SK-N-SH treated with all-trans-retinoic acid at 6 μM for 48 hours (cell line): ENCODE data around the gene ENO4.

ENCODE experiments used
- ARNTL ChIP-seq: fragments of 450-650 bp; formaldehyde crosslinking; IDR thresholded peaks from 2 replicates; pipeline ENCODE4 v1.5.0; 2020; ENCODE audit warnings: low read depth, mild to moderate bottlenecking, moderate library complexity, borderline replicate concordance
- BACH2 ChIP-seq: fragments of 250-450 bp; sonication (Bioruptor Pico); IDR thresholded peaks from 2 replicates; pipeline ENCODE4 v1.9.0; 2021; ENCODE audit warnings: mild to moderate bottlenecking, borderline replicate concordance
- ESRRG ChIP-seq: fragments of 250-450 bp; sonication (Bioruptor Pico); IDR thresholded peaks from 2 replicates; pipeline ENCODE4 v1.6.1; 2021; ENCODE audit warnings: mild to moderate bottlenecking
- OSR1 ChIP-seq: fragments of 250-450 bp; sonication (Bioruptor Pico); IDR thresholded peaks from 2 replicates; pipeline ENCODE4 v1.8.0; 2022; ENCODE audit warnings: moderate library complexity, mild to moderate bottlenecking, inconsistent platforms
- PPARA ChIP-seq: fragments of 250-450 bp; sonication (Bioruptor Pico); IDR thresholded peaks from 2 replicates; pipeline ENCODE4 v1.5.0; 2020; ENCODE audit warnings: mild to moderate bottlenecking, borderline replicate concordance
- RARB ChIP-seq: fragments of 250-450 bp; sonication (Bioruptor Pico); IDR thresholded peaks from 2 replicates; pipeline ENCODE4 v1.8.0; 2021; ENCODE audit warnings: mild to moderate bottlenecking, moderate library complexity
- TCF4 ChIP-seq: fragments of 250-450 bp; sonication (Bioruptor Pico); IDR thresholded peaks from 2 replicates; pipeline ENCODE4 v1.8.0; 2021; ENCODE audit warnings: mild to moderate bottlenecking, moderate library complexity, borderline replicate concordance
- TOX ChIP-seq: fragments of 250-450 bp; sonication (Bioruptor Pico); IDR thresholded peaks from 2 replicates; pipeline ENCODE4 v1.8.0; 2021; ENCODE audit warnings: mild to moderate bottlenecking, moderate library complexity, borderline replicate concordance
- ZFP3 ChIP-seq: fragments of 250-450 bp; sonication (Bioruptor Pico); IDR thresholded peaks from 2 replicates; pipeline ENCODE4 v1.5.0; 2020; ENCODE audit warnings: mild to moderate bottlenecking, moderate library complexity
- ZFP30 ChIP-seq: fragments of 450-650 bp; formaldehyde crosslinking; IDR thresholded peaks from 2 replicates; pipeline ENCODE4 v1.5.0; 2022; ENCODE audit warnings: mild to moderate bottlenecking, moderate library complexity
- ZNF70 ChIP-seq: fragments of 450-650 bp; formaldehyde crosslinking; IDR thresholded peaks from 2 replicates; pipeline ENCODE4 v1.5.0; 2020; ENCODE audit warnings: mild to moderate bottlenecking, moderate library complexity
- TF ChIP-seq, protein P1 (sequence below): fragments of 250-450 bp; sonication (Bioruptor Pico); IDR thresholded peaks from 2 replicates; pipeline ENCODE4 v1.8.0; 2021; ENCODE audit warnings: low read depth, mild to moderate bottlenecking, moderate library complexity, borderline replicate concordance
- TF ChIP-seq, protein P2 (sequence below): fragments of 250-450 bp; sonication (Bioruptor Pico); IDR thresholded peaks from 2 replicates; pipeline ENCODE4 v1.5.1; 2020; ENCODE audit warnings: low read depth, mild to moderate bottlenecking, moderate library complexity
- TF ChIP-seq, protein P3 (sequence below): fragments of 250-450 bp; sonication (Bioruptor Pico); IDR thresholded peaks from 2 replicates; pipeline ENCODE4 v1.8.0; 2020; ENCODE audit warnings: mild to moderate bottlenecking, moderate library complexity, borderline replicate concordance

DNA sequence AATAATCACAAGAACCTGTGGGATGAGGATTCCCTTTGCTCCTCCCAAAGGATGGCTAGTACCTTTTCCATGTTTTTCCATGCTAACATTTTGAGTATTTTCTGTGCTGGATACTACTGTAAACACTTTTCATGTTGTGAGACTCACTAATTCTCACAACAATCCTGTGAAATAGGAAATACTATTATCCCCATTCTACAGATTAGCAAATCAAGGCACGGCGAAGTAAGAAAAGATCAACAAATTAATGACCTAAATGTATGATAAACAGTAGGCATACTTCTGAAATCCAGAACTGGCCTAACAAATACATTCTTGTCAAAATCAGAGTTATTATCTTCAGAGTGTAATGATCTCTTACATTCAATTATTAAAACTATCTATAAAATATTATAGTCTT is 69.3 kb downstream of the ENO4 start:
- TF ChIP-seq, protein P1, sequence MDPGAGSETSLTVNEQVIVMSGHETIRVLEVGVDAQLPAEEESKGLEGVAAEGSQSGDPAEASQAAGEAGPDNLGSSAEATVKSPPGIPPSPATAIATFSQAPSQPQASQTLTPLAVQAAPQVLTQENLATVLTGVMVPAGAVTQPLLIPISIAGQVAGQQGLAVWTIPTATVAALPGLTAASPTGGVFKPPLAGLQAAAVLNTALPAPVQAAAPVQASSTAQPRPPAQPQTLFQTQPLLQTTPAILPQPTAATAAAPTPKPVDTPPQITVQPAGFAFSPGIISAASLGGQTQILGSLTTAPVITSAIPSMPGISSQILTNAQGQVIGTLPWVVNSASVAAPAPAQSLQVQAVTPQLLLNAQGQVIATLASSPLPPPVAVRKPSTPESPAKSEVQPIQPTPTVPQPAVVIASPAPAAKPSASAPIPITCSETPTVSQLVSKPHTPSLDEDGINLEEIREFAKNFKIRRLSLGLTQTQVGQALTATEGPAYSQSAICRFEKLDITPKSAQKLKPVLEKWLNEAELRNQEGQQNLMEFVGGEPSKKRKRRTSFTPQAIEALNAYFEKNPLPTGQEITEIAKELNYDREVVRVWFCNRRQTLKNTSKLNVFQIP (CRISPR knock-in tag) = no peak
- TF ChIP-seq ZFP30 (CRISPR knock-in tag) (no peak), RARB (no peak), BACH2 (CRISPR knock-in tag) (no peak), ESRRG (no peak), ZFP3 (no peak), ARNTL (CRISPR knock-in tag) (no peak), PPARA (no peak), ZNF70 (CRISPR knock-in tag) (no peak), TOX (CRISPR knock-in tag) (no peak), TCF4 (CRISPR knock-in tag) (no peak), OSR1 (CRISPR knock-in tag) (no peak)
- TF ChIP-seq, protein P2, sequence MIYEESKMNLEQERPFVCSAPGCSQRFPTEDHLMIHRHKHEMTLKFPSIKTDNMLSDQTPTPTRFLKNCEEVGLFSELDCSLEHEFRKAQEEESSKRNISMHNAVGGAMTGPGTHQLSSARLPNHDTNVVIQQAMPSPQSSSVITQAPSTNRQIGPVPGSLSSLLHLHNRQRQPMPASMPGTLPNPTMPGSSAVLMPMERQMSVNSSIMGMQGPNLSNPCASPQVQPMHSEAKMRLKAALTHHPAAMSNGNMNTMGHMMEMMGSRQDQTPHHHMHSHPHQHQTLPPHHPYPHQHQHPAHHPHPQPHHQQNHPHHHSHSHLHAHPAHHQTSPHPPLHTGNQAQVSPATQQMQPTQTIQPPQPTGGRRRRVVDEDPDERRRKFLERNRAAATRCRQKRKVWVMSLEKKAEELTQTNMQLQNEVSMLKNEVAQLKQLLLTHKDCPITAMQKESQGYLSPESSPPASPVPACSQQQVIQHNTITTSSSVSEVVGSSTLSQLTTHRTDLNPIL (CRISPR knock-in tag) = no peak
- TF ChIP-seq, protein P3, sequence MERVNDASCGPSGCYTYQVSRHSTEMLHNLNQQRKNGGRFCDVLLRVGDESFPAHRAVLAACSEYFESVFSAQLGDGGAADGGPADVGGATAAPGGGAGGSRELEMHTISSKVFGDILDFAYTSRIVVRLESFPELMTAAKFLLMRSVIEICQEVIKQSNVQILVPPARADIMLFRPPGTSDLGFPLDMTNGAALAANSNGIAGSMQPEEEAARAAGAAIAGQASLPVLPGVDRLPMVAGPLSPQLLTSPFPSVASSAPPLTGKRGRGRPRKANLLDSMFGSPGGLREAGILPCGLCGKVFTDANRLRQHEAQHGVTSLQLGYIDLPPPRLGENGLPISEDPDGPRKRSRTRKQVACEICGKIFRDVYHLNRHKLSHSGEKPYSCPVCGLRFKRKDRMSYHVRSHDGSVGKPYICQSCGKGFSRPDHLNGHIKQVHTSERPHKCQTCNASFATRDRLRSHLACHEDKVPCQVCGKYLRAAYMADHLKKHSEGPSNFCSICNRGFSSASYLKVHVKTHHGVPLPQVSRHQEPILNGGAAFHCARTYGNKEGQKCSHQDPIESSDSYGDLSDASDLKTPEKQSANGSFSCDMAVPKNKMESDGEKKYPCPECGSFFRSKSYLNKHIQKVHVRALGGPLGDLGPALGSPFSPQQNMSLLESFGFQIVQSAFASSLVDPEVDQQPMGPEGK = no peak
